Activated T-helper 2 cell treated with anti-CD3 and anti-CD28 coated beads, Interferon-gamma antibody, Interleukin-2, Interleukin-4, amounts not matched to agents 10 μg/mL and 5 μg/mL and 100 μg/mL, durations not matched to agents 14 hours and 24 hours and 36 hours (primary cell): ENCODE data around the gene TIMM8A. TPM values are rescaled to one million over a fixed set of nuclear protein-coding genes. Genes with fewer than 3 reads are reported as not detected.

Experiments
- DNase-seq: peaks from one replicate; pipeline ENCODE4 v3.0.0; 2021; ENCODE audit warnings: low spot score
- H3K27ac Mint-ChIP-seq: one replicate; pipeline ENCODE4 v1.8.0; 2021; ENCODE audit warnings: mixed read lengths
- H3K27me3 Mint-ChIP-seq: one replicate; pipeline ENCODE4 v1.8.0; 2021; ENCODE audit warnings: low read depth, mixed read lengths
- H3K36me3 Mint-ChIP-seq: one replicate; pipeline ENCODE4 v1.8.0; 2021; ENCODE audit warnings: low read depth, mixed read lengths
- H3K4me1 Mint-ChIP-seq: one replicate; pipeline ENCODE4 v1.8.0; 2021; ENCODE audit warnings: low read depth, mixed read lengths
- H3K4me3 Mint-ChIP-seq: one replicate; pipeline ENCODE4 v1.8.0; 2021; ENCODE audit warnings: low read depth, mild to moderate bottlenecking, moderate library complexity, mixed read lengths
- H3K9me3 Mint-ChIP-seq: one replicate; pipeline ENCODE4 v1.8.0; 2021; ENCODE audit warnings: mixed read lengths
- intact Hi-C: fragments of 100-400 bp; cut with micrococcal nuclease; formaldehyde crosslinking; loops from one replicate; pipeline ENCODE4 v1.15.1; 2023
- total RNA-seq: library from RNA; stranded (reverse); gene quantifications from 2 replicates; pipeline ENCODE4 v1.2.3, GENCODE V29; 2022

TIMM8A gene, protein sequence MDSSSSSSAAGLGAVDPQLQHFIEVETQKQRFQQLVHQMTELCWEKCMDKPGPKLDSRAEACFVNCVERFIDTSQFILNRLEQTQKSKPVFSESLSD
- total RNA-seq: 25.5 and 27.9 TPM in 2 replicates

DNA sequence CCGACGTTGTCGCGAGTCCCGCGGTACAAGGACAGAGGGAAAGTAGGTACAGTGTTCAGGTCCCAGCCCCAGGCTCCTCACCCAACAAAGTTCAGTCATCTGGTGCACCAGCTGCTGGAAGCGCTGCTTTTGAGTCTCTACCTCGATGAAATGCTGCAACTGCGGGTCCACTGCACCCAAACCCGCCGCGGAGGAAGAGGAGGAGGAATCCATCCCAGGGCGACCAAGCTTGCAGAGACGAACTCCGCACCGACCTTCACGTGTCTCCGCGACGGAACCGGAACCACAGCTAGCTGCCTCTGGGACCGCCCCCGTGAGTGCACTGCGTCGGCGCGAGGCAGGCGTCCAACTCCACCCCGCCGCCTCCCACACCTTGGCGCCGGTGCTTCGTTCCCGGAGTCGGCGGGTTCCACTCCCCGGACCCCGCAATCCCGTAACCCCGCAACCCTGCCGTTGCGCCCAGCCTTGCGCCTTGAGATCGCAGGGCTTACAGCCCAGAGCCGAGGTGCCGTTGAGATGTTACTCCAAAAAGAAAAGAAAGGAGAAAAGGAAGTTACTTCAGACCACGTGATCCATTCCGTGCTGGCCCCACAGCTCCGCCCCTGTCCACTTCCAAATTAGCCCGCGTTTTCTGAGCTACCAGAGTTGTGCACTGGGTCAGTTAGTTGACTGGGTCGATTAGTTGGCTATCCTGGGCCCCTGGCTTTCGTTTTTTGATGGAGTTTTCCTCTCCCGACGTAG, at the start of gene TIMM8A:
Gene TIMM8A (minus strand): TSS at position 291 of the 741 bp plus-strand sequence. CDS start 78 bp downstream, at position 213.
- no peaks in the 10 kb centered on the region for H3K27me3 Mint-ChIP-seq
- H3K4me3 Mint-ChIP-seq: peak within 1 kb of the TSS; percentile 88
- no peaks in the 10 kb centered on the region for H3K9me3 Mint-ChIP-seq

DNA sequence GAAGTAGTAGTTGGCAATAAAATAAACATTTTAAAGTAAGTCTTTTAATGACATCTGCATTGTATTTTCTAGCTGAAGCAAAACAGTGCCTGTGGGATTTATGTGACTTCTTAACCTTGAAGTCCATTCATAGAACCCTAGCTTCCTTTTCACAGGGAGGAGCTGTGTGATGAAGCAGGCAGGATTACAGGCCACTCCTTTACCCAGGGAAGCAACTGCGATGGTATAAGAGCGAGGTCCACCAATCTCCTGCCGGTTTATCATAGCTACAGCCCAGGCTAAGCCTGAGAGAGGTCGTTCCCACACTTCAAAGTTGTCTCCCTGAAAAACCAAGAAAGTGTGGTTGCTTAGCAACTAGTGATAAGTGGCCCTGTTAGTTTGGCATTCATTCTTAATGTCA, 49.2 kb upstream of the TIMM8A start:
- no peaks in the 10 kb centered on the region for H3K9me3 Mint-ChIP-seq
- H3K4me1 Mint-ChIP-seq: peaks cover 11% of the 10 kb centered on the region
- intact Hi-C loops: no loop called here
- H3K27ac Mint-ChIP-seq: no peak overlapping the region
- H3K36me3 Mint-ChIP-seq: peaks cover 60% of the 10 kb centered on the region
- DNase-seq: no peak
- no peak overlapping the region for H3K4me3 Mint-ChIP-seq
- H3K27me3 Mint-ChIP-seq: no peaks in the 10 kb centered on the region

More for the DNA sequence above, at the start of gene TIMM8A:
- peaks cover 21% of the 10 kb centered on the region for H3K36me3 Mint-ChIP-seq
- intact Hi-C loops: loop anchor here (1.0 kb wide), 2 partner anchors 42 to 59 kb away; partner anchors contain the start of gene GLA
- peak within 1 kb of the TSS; percentile 84 for H3K27ac Mint-ChIP-seq
- H3K4me1 Mint-ChIP-seq: peaks cover 10% of the 10 kb centered on the region
- peak; percentile 71 for DNase-seq

DNA sequence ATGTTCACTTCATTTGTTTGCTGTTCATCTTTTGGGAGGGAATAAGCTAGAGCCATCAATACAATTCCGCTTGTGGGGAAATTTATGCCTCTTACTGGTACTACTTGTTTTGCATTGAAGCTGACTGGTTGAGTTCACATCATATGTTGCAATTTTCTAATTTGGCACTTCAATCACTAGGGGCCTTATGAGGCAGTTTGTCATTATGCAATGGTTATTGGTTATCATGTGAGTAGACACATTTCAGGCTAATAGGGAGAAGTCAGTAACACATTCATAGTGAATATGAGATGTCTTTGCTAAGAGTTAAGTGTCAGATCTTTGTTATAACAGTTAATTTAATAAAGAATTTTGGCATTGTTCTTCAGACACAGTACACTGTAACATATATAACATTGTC, 47.2 kb upstream of the TIMM8A start:
- Mint-ChIP-seq H3K36me3 (peaks cover 69% of the 10 kb centered on the region), H3K4me3 (no peak overlapping the region), H3K27me3 (no peaks in the 10 kb centered on the region), H3K9me3 (no peaks in the 10 kb centered on the region), H3K27ac (peak overlapping the region; percentile 38), H3K4me1 (peaks cover 11% of the 10 kb centered on the region)
- DNase-seq: no peak
- intact Hi-C loops: loop anchor here (1.0 kb wide), 1 partner anchor 13 kb away; the partner anchor contains the start of gene HNRNPH2

DNA sequence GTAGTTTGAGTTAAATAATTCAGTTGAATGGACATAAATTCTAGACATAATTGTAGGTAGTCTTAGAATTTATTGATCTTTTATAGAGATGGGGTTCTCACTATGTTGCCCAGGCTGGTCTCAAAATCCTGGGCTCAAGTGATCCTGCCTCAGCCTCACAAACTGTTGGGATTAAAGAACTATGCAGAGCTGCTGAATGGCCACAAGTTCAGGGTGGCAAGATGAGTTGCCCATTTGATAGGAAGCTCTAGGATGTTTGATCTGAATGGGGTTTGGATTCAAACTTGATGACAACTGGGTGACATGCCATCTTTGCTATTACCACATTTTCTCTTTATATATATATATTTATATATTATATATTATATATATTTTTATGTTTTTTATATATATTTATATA, 45.8 kb upstream of the TIMM8A start:
- H3K4me1 Mint-ChIP-seq: peaks cover 14% of the 10 kb centered on the region
- no peaks in the 10 kb centered on the region for H3K27me3 Mint-ChIP-seq
- no peak overlapping the region for H3K27ac Mint-ChIP-seq
- peak overlapping the region; percentile 37 for H3K4me3 Mint-ChIP-seq
- DNase-seq: no peak
- peaks cover 57% of the 10 kb centered on the region for H3K36me3 Mint-ChIP-seq
- no peaks in the 10 kb centered on the region for H3K9me3 Mint-ChIP-seq
- intact Hi-C loops: no loop called here

DNA sequence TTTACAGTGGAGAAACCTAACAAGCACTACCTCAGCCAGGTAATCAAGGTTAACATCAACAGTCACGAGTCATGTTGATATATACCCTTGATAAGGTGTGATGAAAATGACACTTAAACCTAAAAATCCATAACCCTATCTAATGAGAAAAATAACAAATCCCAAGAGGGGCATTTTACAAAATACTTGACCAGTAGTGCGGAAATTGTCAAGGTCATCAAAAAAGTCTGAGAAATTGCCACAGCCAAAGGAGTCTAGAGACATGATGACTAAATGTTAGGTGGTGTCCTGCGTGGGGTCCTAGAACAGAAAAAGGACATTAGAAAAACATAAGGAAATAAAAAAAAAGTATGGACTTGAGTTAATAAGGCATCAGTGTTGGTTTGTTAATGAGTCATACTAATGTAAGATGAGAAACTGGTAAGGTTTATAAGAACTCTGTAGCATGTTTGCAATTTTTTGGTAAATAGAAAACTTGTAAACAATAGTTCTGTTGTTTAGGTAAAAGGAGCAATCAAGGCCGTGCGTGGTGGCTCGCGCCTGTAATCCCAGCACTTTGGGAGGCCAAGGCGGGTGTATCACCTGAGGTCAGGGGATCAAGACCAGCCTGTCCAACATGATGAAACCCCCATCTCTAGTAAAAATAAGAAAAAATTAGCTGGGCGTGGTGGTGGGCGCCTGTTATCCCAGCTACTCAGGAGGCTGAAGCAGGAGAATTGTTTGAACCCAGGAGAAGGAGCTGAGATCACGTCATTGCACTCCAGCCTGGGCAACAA, 45.2 kb upstream of the TIMM8A start:
- Mint-ChIP-seq H3K9me3 (no peaks in the 10 kb centered on the region), H3K4me1 (peaks cover 14% of the 10 kb centered on the region), H3K36me3 (peaks cover 55% of the 10 kb centered on the region), H3K4me3 (peak overlapping the region; percentile 95), H3K27me3 (no peaks in the 10 kb centered on the region), H3K27ac (peak overlapping the region; percentile 33)
- DNase-seq: no peak
- intact Hi-C loops: no loop called here

DNA sequence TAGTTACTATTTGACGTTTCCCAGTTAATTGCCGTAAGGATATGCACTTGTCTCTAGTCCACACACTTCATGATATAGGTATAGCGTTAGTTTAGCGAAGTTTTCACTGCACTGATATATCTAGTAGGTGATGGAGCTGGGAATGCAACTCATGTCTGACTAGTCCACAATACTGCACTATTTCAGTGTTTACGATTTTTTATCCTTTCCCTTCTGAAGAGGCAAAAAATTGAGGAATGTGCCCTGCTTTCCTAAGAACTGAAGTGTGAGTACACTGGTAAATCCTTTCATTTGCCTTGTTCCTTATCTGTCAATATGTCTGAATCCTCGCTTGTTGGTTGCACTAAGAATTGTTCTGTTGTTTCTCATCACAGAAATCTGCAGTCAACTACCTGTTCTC, 43.3 kb upstream of the TIMM8A start:
- no peak for DNase-seq
- no peaks in the 10 kb centered on the region for H3K9me3 Mint-ChIP-seq
- peaks cover 50% of the 10 kb centered on the region for H3K36me3 Mint-ChIP-seq
- H3K27me3 Mint-ChIP-seq: no peaks in the 10 kb centered on the region
- H3K4me1 Mint-ChIP-seq: peaks cover 14% of the 10 kb centered on the region
- H3K4me3 Mint-ChIP-seq: peak overlapping the region; percentile 95
- peak overlapping the region; percentile 94 for H3K27ac Mint-ChIP-seq
- intact Hi-C loops: no loop called here

DNA sequence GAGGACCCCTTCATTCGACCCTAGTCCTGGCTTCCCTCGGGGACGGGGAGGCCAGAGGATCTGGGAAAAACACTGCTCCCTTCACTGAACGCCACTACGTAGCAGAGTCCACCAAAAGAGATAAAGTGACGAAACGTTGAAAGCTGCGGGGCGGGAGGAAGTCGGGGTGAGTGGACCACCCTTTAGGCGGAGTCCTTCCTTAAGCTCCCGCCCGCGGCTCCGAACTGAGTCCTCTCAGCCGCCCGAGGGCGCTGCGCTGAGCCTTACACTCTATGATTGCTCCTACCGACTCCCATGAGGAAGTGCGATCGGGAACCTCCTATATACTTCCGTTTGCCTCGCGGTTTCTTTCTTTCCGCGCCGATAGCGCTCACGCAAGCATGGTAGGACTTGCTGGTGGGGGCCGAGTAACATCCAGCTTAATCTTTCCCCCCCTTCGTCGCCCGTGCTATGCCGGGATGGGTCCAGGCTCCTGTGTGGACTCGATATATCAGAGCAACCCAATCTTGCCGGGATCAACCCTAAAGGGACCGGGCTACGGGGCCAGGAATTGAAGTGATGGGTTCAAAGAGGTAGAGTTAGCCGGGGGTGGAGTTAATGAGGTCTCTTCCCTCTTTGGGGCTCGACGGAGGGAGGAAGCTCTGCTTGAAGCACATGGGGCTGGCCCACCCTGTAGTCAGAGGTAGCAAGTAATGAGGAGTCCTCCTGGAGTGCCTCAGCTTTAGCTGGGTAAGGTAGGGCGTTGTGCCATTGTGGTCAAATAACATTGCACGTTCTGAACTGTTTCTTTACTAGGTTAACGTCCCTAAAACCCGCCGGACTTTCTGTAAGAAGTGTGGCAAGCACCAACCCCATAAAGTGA, 42.4 kb upstream of the TIMM8A start, which contains the start of gene RPL36A:
Gene RPL36A (plus strand): TSS at position 348 of the 862 bp plus-strand sequence. CDS start 33 bp downstream, at position 381.
- DNase-seq: peak; percentile 71
- H3K4me1 Mint-ChIP-seq: peaks cover 18% of the 10 kb centered on the region
- peaks cover 44% of the 10 kb centered on the region for H3K36me3 Mint-ChIP-seq
- H3K27me3 Mint-ChIP-seq: no peaks in the 10 kb centered on the region
- H3K9me3 Mint-ChIP-seq: no peaks in the 10 kb centered on the region
- peak within 1 kb of the TSS; percentile 94 for H3K27ac Mint-ChIP-seq
- peak within 1 kb of the TSS; percentile 95 for H3K4me3 Mint-ChIP-seq
- intact Hi-C loops: loop anchor here (1.0 kb wide), 2 partner anchors 17 to 43 kb away; partner anchors contain the start of genes HNRNPH2 and TIMM8A

DNA sequence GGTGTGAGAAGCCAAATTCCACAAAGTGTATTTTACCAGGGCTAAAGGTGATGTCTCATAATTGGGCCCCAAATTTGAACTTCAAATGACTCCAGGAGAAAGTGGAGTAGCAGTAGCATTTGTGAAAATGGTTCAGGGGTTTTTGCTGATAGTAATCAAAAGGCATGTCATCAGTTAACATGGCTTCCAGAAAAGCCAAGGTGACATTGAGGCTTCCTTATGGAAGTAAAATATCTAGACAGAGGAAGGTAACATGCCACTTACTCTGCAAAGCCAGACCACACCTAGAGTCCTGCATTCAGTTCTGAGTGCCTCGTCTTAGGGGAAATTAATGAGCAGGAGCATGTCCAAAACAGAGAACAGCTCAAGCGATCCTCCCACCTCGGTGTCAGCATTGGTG, 40.1 kb upstream of the TIMM8A start:
- no peak overlapping the region for H3K4me3 Mint-ChIP-seq
- peaks cover 17% of the 10 kb centered on the region for H3K4me1 Mint-ChIP-seq
- DNase-seq: no peak
- no peak overlapping the region for H3K27ac Mint-ChIP-seq
- H3K36me3 Mint-ChIP-seq: peaks cover 27% of the 10 kb centered on the region
- no peaks in the 10 kb centered on the region for H3K9me3 Mint-ChIP-seq
- no peaks in the 10 kb centered on the region for H3K27me3 Mint-ChIP-seq
- intact Hi-C loops: no loop called here

DNA sequence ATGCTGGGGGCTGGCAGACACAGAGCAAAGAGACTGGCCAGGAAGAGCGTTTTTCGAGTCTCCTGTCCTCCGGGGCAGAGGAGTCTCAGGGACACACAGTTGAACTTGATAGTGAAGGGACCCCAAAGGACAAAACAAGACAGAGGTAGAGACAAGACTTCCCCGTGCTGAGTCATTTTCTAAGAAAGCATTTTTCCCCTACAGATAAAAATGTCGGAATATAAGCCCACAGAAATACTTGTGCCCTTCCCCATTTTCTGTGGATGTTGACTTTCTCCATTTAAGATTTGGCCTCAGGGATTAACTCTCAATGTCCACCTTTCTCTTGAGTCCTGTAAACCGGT, 38.0 kb upstream of the TIMM8A start:
- Mint-ChIP-seq H3K27me3 (no peaks in the 10 kb centered on the region), H3K4me1 (peaks cover 10% of the 10 kb centered on the region), H3K4me3 (no peak overlapping the region), H3K36me3 (peaks cover 7% of the 10 kb centered on the region), H3K27ac (no peak overlapping the region), H3K9me3 (no peaks in the 10 kb centered on the region)
- intact Hi-C loops: no loop called here
- DNase-seq: no peak

DNA sequence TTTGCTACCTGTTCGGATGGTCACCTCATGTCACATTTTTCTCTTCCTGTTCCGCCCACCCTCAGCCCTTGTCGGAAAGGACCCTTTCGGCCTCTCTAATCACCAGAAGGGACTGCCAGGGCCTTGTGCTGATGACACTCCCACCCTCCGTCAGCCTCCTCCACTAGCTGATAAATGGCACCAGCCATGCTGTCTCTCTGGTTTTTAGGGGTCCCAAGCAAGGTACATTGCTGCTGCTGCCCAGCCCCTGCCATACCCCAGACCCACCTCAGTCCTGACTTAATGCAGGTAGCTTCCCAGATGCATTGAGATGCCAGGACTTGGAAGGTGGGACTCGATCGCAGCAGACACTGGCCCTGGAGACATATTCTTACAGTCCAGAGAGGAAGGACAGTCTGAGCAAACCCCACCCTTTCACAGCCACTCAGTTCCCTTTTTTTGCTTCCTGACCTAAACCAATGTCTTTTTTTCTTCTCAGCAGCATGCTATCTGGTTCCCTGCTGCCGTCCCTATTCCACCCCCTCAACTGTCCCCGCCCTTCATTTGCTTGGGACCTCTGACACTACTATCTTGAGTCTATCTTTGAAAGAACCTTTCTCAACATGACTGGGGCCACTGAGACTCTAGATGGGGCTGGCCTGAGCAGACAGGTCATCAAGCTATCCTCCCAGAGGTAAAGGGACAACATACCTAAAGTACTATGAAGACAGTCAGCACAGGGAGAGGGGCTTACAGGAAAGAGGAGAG, 37.4 kb upstream of the TIMM8A start, which contains the start of gene BTK:
Gene BTK (minus strand): TSS at position 397 of the 747 bp plus-strand sequence. CDS start 10,907 bp downstream, outside the sequence.
- Mint-ChIP-seq H3K9me3 (no peaks in the 10 kb centered on the region), H3K4me1 (peaks cover 10% of the 10 kb centered on the region), H3K27me3 (no peaks in the 10 kb centered on the region), H3K36me3 (peaks cover 2% of the 10 kb centered on the region), H3K4me3 (no peak within 1 kb of the TSS), H3K27ac (no peak within 1 kb of the TSS)
- intact Hi-C loops: no loop called here
- DNase-seq: no peak

DNA sequence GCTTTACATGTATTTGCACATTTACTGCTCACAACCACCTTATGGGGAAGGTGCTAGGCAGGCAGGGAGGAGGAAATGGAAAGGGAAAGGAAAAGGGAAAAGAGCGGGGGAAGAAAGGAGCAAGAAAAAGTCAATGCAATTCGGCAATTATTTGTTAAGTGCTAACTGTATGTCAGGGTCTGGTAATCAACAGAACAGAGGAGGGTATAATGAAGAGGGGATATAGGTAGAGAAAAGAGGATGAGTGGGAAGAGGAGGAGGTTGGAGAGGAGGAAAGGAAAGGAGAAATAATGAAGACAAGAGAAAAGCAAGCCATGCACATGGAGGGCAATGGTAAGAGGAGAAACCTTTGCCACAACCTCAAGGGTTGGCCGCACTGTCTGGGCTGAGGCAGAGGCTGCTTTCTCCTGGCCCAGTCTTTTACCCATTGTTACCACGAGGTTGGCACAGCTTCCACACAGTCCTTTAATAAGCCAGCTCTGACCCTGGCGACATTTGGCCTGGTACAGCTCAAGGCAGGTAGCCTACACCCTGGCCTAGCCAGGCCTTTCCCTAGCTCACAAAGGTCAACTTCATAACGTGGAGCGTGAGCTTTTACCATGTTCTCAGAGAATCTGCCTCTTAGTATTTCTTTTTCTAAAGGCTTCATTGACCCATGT, 36.6 kb upstream of the TIMM8A start:
- Mint-ChIP-seq H3K4me1 (peaks cover 7% of the 10 kb centered on the region), H3K27ac (no peak overlapping the region), H3K9me3 (no peaks in the 10 kb centered on the region), H3K36me3 (no peaks in the 10 kb centered on the region), H3K27me3 (no peaks in the 10 kb centered on the region), H3K4me3 (no peak overlapping the region)
- DNase-seq: no peak
- intact Hi-C loops: no loop called here
